NCI-H2171 (cell line): Measurements from ENCODE around the gene UNC93A.
"Not testable (repeated sequence)": the region's sequence is repeated elsewhere in the genome, so short reads cannot be mapped to it uniquely, and the experiment has no call there.

Source experiments
- DNase-seq: peaks from one replicate; lab custom pipeline; 2025; lab: John Stamatoyannopoulos, UW

UNC93A gene

DNA sequence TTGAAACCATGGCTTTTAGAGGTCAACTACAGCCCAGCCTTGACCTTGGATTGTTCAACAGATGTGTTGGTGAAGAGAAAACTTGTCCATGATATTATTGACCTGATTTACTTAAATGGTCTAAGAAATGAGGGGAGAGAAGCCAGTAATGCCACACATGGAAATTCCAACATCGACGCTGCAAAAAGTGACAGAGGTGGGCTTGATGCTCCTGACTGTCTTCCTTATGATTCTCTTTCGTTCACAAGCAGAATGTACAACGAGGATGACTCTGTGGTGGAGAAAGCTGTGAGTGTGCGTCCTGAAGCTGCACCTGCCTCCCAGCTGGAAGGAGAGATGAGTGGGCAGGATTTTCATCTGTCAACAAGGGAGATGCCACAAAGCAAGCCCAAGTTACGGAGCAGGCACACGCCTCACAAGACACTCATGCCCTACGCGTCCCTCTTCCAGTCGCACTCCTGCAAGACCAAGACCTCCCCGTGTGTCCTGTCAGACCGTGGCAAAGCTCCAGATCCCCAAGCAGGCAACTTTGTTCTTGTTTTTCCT is 50.0 kb downstream of the UNC93A start:
- no peak for DNase-seq

DNA sequence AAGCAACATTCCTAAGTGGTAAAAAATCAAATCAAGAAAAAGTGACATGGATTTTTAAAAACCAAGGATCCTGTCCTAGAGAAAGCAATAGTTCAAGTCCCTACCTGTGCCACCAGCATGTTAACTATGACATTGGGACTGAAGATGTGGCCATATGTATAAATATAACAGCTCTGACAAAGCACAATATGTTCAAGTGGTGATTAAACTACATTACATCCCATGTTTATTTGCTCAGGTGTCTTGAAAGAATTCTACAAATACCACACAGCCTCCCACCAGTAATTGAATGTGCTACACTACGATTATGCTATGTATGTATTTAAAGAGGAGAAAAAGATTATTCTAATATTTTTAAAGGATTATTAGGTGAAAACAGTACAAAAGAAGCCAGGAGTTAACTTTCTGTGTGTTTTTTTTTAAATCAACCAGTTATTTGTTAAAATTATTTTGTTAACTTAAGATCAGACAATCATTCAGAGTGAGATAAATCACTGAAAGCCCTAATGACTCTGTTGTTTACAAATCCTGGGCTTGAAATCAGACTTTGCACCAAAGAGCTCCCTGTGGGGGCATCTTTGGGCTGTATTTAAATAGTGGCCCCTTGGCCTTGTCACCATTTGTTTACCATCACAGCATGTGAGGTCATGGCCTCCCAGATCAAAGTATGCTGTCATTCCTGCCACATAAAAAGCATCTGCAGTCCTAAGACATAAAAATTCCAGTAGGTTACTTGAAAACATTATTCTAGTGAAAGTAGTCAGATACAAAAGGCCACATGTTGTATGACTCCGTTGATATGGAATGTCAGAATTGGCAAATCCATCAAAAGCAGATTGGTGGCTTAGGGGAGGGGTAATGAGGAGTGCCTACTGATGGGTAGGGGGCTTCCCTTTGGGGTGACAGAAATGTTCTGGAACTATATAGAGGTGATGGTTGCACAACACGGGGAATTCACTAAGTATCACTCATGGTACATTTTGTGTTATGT is 50.8 kb downstream of the UNC93A start:
- DNase-seq, result no peak

DNA sequence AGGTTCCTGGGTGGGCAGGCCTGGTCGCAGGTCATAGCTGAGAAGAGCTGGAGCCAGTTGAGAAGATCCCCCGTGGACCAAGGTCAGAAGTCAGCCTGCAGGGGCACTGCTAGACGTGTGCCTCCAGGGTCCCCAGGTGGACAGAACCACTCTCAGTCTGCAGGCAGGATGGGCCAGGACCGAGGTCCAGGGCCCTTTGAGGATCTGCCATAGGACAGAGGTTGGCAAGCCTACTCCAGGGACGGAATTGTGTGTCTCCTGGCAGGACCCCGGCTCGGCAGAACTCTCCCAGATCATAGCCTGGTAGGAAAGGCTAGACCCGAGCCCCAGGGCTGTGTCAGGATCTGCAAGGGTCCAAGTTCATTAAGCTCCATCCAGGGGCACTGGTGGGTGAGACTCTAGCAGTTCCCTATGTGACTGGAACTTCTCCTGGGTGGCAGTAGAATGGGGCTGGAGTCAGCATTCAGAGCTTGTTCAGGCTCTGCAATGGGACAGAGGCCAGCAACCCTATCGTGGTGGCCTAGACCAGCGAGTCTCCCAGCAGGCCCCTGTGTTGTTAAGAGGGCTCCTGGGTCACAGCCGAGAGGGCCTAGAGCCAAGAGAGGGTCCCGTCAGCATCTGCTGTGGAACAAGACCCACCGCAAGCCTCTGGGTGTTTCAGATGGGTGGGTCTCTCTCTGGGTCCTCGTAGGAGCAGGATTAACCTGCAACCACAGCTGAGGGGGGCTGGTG is 51.9 kb downstream of the UNC93A start:
- no peak for DNase-seq

GRCh38 chr6:167345348-167345747 is 54.2 kb downstream of the UNC93A start:
- no peak for DNase-seq

DNA sequence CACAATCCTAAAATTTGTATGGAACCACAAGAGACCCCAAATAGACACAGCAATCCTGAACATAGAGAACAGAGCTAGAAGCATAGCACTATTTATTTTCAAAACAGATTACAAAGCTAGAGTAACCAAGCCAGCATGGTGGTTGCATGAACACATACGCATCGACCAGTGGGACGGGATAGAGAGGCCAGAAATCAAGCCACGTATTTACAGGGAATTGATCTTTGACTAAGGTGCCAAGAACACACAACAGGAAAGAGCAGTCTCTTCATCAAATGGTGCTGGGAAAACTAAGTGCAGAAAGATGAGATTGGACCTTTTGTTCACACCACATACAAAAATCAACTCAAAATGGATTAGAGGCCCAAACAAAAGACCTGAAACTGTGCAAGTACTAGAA is 54.8 kb downstream of the UNC93A start:
- DNase-seq, result no peak

GRCh38 chr6:167347226-167347625 is 56.1 kb downstream of the UNC93A start:
- DNase-seq, result no peak

DNA sequence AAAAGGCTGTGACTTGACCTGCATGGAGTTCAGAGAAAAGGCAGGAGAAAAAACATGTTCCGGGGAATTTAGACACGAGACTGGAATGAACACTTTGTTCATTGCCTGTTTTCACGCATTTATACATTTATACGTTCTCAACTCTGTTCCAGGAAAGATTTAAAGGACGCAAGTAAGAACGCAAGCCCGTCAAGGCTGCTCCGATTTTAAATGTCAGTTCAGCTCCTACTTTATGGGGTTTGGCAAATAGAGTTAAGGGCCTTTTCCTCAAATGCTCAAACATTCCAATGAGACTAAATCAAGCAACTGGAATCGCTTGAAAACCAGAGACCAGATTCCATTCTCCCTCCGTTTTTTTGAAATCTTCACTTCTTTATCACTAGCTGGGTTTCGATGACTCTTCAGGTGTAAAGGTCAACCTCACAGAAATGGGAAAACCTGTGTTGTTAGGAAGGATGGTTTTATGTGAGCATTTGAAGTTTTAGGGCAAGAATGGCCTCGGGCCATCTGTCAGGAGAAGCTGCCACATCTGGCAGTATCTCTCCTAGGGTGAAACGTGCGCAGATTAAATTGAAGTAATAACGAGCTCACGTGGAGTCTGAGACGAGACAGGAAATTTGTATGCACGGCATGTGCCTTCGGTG is 58.6 kb downstream of the UNC93A start:
- peak; percentile 31 for DNase-seq

GRCh38 chr6:167350275-167350696 is 59.2 kb downstream of the UNC93A start:
- peak; percentile 29 for DNase-seq

DNA sequence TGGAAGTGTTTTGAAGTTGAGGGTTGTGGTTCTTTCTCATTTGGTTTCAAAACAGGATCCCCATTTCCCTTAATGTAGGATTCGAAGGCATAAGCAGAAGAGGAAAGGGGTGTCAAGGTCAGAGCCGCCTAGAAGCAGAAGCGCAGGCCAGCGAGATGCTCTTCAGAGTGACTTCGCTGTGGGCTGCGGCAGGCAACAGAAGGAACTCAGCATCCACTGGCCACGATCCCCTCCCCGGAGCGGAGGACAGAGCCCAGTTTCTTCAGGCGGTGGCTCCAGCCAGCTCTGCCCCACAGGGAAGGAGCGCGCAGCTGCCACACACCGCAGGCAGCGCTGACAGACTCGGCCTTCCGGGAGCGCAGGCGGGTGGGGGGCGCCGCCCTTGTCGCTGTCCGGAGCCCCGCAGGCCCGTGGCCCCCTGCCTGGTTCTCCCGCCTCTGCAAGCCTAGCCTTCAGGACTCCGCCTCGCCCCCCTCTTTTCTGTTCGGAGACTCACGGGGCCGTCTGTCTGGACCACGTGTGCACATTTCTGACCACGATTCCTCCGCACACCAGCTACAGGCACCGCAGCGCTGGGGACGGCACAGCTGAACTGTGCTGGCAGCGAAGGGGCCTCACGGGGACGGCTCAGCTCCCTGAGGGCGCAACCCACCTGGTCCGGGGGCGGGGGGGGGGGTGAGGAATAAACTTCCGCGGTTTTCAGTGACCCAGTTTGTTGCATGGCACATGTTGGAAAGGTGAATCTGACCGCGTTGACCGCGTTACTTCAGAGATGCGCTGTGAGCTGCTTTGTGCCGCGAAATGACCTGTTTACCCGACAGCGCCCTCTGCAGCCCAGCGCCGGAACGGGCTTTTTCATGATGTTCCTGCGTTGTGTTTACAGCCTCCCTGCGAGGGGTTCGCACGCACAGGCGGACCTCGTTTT is 59.9 kb downstream of the UNC93A start:
- DNase-seq, result peak; percentile 56

DNA sequence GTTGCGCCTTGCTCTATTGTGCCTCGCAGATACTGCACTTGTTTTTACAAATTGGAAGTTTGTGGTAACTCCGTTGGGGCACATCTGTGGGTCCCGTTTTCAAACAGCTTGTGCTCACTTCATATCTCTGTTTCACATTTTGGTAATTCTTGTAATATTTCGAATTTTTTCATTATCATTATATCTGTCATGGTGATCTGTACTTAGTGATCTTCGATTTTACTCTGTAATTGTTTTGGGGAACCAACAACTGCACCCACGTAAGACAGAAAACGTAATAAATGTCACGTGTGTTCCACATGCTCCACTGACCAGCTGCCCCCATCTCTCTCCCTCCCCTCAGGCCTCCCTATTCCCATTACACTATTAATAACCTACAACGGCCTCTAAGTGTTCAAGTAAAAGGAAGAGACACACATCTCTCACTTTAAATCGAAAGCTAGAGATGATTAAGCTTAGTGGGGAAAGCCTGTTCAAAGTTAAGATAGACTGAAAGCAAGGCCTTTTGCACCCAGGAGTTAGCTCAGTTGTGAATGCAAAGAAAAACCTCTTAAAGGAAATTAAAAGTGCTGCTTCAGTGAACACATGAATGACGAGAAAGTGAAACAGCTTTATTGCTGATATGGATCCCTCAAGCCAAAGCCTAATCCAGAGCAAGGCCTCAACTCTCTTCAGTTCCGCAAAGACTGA is 60.7 kb downstream of the UNC93A start:
- no peak for DNase-seq

- no peak for DNase-seq
These were observed 65.8 kb downstream of the UNC93A start for GRCh38 chr6:167356874-167357273.

GRCh38 chr6:167358394-167358793 is 67.3 kb downstream of the UNC93A start:
- not testable (repeated sequence) for DNase-seq

DNA sequence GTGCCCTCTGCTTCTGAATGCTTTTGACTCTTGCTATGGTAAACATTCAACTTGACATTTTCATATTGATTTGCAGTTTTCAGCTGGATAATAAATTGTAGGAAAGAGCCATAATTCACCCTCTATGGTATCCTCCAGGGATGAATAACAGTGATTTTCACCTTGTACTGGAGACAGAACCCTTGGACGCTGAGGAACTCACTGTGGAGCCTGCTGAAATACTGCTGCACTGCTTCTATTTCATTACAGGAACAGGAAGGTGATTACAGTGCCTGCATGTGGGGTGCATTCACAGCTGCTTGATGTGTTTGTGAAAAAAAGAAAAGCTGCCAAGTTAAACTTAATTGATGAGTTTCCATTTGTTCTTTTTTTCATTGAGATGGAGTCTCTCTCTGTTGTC is 70.1 kb downstream of the UNC93A start:
- not testable (repeated sequence) for DNase-seq
